ENCODE measurements around the gene ITGA4. TPM values are rescaled to one million over a fixed set of nuclear protein-coding genes. Genes with fewer than 3 reads are reported as not detected.

The ITGA4 gene
- total RNA-seq, 4 donors from 2014 or later: 3.8 to 109 (median 13.4) TPM

- no peak overlapping the region for H3K4me3 ChIP-seq
- TF ChIP-seq POLR2A (IDR thresholded peaks at IDR 0.05) (no peak), CTCF (IDR thresholded peaks at IDR 0.05) (no peak)
- peak overlapping the region in 1 of 4 donors; percentile 96 for H3K27ac ChIP-seq
- H3K36me3 ChIP-seq: no peaks in the 10 kb centered on the region
- no peak for DNase-seq
- peaks cover 0 to 5% (median 0%) of the 10 kb centered on the region in 4 donors for H3K4me1 ChIP-seq
- H3K9me3 ChIP-seq: no peaks in the 10 kb centered on the region
- H3K27me3 ChIP-seq: no peaks in the 10 kb centered on the region
Measured at GRCh38 chr2:181454686-181455450, 2.3 kb upstream of the ITGA4 start.

GRCh38 chr2:181456660-181457120, 496 bp upstream of the ITGA4 start:
- Histone ChIP-seq H3K27me3 (no peaks in the 10 kb centered on the region), H3K9me3 (no peaks in the 10 kb centered on the region), H3K27ac (peak overlapping the region; percentile 85 to 96 (median 92)), H3K36me3 (no peaks in the 10 kb centered on the region), H3K4me1 (peaks cover 0 to 5% (median 0%) of the 10 kb centered on the region in 4 donors), H3K4me3 (peak overlapping the region; percentile 62 to 76 (median 66))
- DNase-seq: peak; percentile 53 to 92 (median 84)
- TF ChIP-seq CTCF (IDR thresholded peaks at IDR 0.05): peak in 1 of 6 experiments; percentile 3
- no peak for TF ChIP-seq POLR2A (IDR thresholded peaks at IDR 0.05)

- Histone ChIP-seq H3K9me3 (no peaks in the 10 kb centered on the region), H3K4me1 (peaks cover 0 to 5% (median 0%) of the 10 kb centered on the region in 4 donors), H3K4me3 (peak overlapping the region; percentile 62 to 76 (median 66)), H3K36me3 (no peaks in the 10 kb centered on the region), H3K27me3 (no peaks in the 10 kb centered on the region), H3K27ac (peak overlapping the region; percentile 85 to 96 (median 92))
- TF ChIP-seq POLR2A (IDR thresholded peaks at IDR 0.05) (no peak), CTCF (IDR thresholded peaks at IDR 0.05) (no peak)
- DNase-seq: peak; percentile 56 to 81 (median 69)
Measured at GRCh38 chr2:181457741-181458425, 697 bp downstream of the ITGA4 start.

- peak overlapping the region; percentile 62 to 76 (median 66) for H3K4me3 ChIP-seq
Measured at GRCh38 chr2:181458871-181459270, 1.7 kb downstream of the ITGA4 start.

More at GRCh38 chr2:181458871-181459270, 1.7 kb downstream of the ITGA4 start:
- Histone ChIP-seq H3K27me3 (no peaks in the 10 kb centered on the region), H3K9me3 (no peaks in the 10 kb centered on the region), H3K27ac (peak overlapping the region in 3 of 4 donors; percentile 89 to 96 (median 95)), H3K36me3 (no peaks in the 10 kb centered on the region), H3K4me1 (peaks cover 0 to 5% (median 0%) of the 10 kb centered on the region in 4 donors)
- no peak for TF ChIP-seq CTCF (IDR thresholded peaks at IDR 0.05)
- no peak for TF ChIP-seq POLR2A (IDR thresholded peaks at IDR 0.05)
- no peak for DNase-seq

Data from Peyer's patch (tissue), 4 donors.